ENCODE results near the gene DZIP1. TPM values are rescaled to one million over a fixed set of nuclear protein-coding genes. Genes with fewer than 3 reads are reported as not detected.

DZIP1 gene
- total RNA-seq, 1 experiment from 2014 or later = 33.6 TPM

DNA sequence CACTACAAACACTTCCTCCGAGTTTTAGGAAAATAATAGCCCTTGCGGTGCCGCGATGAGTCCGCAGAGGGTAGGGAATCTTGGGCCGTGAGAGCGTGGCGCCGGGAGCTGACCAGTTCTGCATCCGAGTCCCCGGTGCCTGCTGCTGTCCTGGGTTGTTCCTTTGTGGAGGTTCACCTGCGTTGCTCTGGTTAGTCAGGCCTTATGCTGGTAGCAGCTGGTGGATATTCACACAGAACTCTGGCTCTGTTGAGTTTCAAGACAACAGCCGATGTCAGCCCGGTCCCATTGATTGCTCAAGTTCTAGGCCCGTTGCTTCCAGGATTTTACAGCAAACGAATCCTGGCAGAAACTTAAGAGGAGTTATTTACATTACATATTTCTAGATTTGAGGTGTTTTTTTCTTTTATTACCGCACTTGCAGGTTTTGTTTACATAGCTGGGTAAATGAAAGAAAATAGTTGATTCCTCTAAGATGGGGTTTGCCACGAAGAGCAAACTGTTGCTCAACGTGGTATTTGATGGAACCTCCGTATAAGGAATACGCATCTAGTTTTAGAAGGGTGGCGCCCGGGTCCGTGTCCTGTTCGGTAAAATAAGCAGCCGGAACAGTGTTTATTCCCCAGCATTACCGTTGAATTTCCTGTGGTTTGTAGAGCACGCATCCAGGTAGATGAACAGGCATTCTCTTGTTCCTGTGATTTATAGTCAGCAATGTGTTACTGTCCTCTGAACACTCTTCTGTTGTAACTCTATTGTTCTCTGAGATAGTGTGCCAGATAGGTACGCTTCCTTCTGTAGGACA lies 90.7 kb downstream of the DZIP1 start:
- Histone ChIP-seq H2BK20ac (ENCODE audit: low read depth, low read length, poor library complexity, severe bottlenecking) (no peak overlapping the region), H3K79me2 (ENCODE audit: insufficient read depth, low read length) (no peaks in the 10 kb centered on the region), H2BK12ac (ENCODE audit: insufficient read length, low read depth, low read length) (no peak overlapping the region), H3K79me1 (ENCODE audit: insufficient read depth, low read depth, low read length, poor library complexity, severe bottlenecking) (no peaks in the 10 kb centered on the region), H3K4me2 (ENCODE audit: insufficient read depth, insufficient read length, low read length) (peak overlapping the region; percentile 91), H2AFZ (ENCODE audit: low read length) (peak overlapping the region; percentile 61), H4K8ac (replicated peaks; ENCODE audit: insufficient read length, low read depth, low read length) (no peak overlapping the region), H2BK120ac (ENCODE audit: low read depth, low read length, poor library complexity, severe bottlenecking) (no peak overlapping the region), H3K9ac (ENCODE audit: extremely low read depth, insufficient read length, low read length) (peak overlapping the region; percentile 52), H3K14ac (ENCODE audit: insufficient read depth, low read length) (no peak overlapping the region), H2BK5ac (ENCODE audit: insufficient read length, low read length) (no peak overlapping the region), H4K5ac (ENCODE audit: insufficient read length, low read depth, low read length) (no peak overlapping the region), H2AK5ac (ENCODE audit: insufficient read length, low read length) (no peak overlapping the region), H3K56ac (ENCODE audit: insufficient read length, low read depth, low read length) (no peak overlapping the region), H3T11ph (ENCODE audit: low read length) (no peak overlapping the region), H3K23ac (ENCODE audit: insufficient read length, low read depth, low read length) (no peak overlapping the region), H4K20me1 (ENCODE audit: control insufficient read depth, insufficient read depth, insufficient read length) (no peaks in the 10 kb centered on the region), H2BK15ac (ENCODE audit: low read depth, low read length) (no peak overlapping the region), H3K18ac (ENCODE audit: insufficient read length, low read depth, low read length) (no peak overlapping the region), H3K4me1 (ENCODE audit: insufficient read depth, low read length) (0 out of 2 replicates have a peak, but pooled peaks cover 7% of the 10 kb centered on the region), H3K4ac (ENCODE audit: low read depth, low read length) (no peak overlapping the region), H3K23me2 (ENCODE audit: insufficient read length, low read depth, low read length, poor library complexity, severe bottlenecking) (peaks cover 18% of the 10 kb centered on the region), H4K91ac (ENCODE audit: insufficient read length, low read depth, low read length) (no peak overlapping the region), H3K9me3 (ENCODE audit: control insufficient read depth, low read depth, low read length) (no peaks in the 10 kb centered on the region), H3K27me3 (ENCODE audit: insufficient read depth, low read length) (no peaks in the 10 kb centered on the region), H3K27ac (ENCODE audit: insufficient read length, low read depth, low read length) (no peak overlapping the region)
- no CpG with 5 or more reads among the region's 29 CpGs for WGBS (ENCODE audit: extremely low coverage, insufficient read length, low lambda C conversion rate)
- Mint-ChIP-seq H3K36me3 (ENCODE audit: insufficient read depth in 1 of 3, low read depth in 3 of 3) (peaks cover 0 to 6% (median 0%) of the 10 kb centered on the region in 3 experiments; a peak in 2 of 7 replicates), H3K9me3 (no peaks in the 10 kb centered on the region), H3K27me3 (ENCODE audit: low read depth) (peaks cover 28% of the 10 kb centered on the region), H3K4me1 (peaks cover 23 to 36% of the 10 kb centered on the region in 2 experiments), H3K27ac (no peak overlapping the region), H3K4me3 (peak overlapping the region; percentile 78 to 95)
- peak; percentile 52 for DNase-seq
- TF ChIP-seq, protein P1, sequence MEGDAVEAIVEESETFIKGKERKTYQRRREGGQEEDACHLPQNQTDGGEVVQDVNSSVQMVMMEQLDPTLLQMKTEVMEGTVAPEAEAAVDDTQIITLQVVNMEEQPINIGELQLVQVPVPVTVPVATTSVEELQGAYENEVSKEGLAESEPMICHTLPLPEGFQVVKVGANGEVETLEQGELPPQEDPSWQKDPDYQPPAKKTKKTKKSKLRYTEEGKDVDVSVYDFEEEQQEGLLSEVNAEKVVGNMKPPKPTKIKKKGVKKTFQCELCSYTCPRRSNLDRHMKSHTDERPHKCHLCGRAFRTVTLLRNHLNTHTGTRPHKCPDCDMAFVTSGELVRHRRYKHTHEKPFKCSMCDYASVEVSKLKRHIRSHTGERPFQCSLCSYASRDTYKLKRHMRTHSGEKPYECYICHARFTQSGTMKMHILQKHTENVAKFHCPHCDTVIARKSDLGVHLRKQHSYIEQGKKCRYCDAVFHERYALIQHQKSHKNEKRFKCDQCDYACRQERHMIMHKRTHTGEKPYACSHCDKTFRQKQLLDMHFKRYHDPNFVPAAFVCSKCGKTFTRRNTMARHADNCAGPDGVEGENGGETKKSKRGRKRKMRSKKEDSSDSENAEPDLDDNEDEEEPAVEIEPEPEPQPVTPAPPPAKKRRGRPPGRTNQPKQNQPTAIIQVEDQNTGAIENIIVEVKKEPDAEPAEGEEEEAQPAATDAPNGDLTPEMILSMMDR (conservative IDR thresholded peaks at IDR 0.05) = no peak
